Stimulated activated CD8-positive, alpha-beta memory T cell treated with anti-CD3 and anti-CD28 coated beads, Interleukin-12 subunit alpha, Interleukin-12 subunit beta, amount 100 ng/mL, for 24 hours (primary cell): ENCODE measurements around the gene INPP5B.
A peak's percentile ranks its signal among the peaks of the same experiment; 100 is the strongest.
"Not testable (repeated sequence)": the region's sequence is repeated elsewhere in the genome, so short reads cannot be mapped to it uniquely, and the experiment has no call there.

ENCODE experiments used
- DNase-seq: peaks from one replicate; pipeline ENCODE4 v3.0.0-alpha.2; 2020; ENCODE audit errors: extremely low read depth

The INPP5B gene

GRCh38 chr1:37946703-37947360, at the start of gene INPP5B:
Gene INPP5B (minus strand): TSS chr1:37947053. CDS start chr1:37946308, 745 bp downstream.
- DNase-seq = peak; percentile 40

DNA sequence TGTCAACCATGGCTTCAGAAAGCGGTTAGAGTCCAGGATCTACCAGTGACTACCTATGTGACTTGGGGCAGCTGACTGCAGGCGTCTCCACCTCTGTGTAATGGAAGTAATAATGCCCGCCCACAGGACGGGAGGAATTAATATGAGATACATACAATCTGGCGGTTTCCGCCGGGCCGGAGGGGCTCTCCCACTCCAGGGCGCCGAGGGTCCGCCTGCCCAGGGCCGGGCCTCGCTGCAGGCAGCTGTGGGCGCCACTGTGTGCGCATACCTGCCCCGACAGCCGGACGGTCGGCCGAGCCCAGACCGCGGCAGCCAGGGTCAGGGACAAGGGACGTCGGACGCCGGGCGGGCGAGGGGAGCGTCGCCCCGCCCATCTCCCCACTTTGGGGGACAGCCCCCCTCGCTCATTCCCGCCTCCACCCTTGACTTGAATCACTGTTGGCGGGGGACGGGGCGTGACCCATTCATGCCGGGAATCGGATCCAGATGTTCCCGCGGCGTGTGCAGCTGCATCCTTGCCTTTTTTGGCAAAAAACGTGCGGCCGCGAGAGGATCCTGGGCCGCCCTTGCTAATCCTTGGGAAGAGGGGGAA, 49.0 kb upstream of the INPP5B start:
- DNase-seq = no peak

DNA sequence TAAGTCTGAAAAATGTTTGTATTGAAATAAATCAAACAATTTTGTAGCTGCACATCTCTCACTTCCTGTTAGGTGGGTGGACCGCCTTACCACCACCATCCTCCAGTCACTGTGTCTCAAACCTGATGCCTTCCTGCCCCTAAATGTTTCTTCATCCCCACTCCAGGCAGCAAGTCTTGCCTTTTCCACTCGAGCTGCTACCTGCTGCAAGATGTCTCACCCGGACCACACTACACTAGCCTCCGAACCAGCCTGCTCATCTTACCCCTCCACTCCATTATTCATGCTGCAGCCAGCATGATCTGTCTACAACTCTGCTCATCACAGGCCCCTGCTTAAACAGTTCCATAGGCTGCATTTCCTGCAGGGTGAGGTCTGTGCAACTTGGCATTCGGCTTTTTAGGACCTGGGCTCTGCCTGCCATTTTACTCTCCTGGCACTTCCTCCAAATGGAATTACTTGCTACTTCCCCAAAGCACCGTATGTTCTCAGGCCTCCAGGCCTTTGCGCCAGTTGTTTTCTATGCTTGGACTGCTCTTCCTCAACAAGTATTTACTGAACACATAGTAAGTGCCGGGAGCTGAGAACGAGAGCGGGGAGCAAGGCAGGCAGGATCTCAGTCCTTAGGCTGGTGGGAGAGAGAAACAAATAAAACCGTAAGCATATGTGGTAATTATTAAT, 48.2 kb upstream of the INPP5B start:
- DNase-seq = no peak

DNA sequence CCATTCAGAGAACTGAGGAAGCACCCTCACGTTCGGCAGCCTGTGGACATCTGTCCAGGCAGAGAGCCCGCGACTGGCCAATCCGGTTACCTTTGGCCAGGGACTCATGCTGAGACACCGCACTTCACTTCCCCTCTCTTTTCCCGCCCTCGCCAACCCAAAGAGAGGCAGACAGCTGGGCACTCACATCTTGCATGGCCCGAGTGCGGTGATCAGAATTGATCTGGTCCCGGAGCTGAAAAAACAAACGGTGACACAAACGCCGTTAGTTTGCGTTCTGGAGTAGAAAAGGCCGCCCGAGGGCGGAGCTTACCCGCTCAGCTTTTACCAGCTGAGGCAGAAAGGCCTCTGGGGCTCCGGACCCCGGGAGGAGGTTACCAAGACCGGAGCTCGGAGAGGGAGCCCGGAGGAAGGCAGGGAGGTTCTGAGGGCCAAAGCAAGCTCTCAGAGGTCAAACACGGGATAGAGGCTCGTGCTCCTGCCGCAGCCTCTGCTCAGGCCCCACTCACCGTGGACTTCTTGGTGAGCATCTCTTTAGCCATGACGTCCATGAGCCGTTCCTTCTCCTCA, 42.6 kb upstream of the INPP5B start:
- no peak for DNase-seq

- DNase-seq = no peak
These were observed 40.8 kb upstream of the INPP5B start for GRCh38 chr1:37987679-37988078.

GRCh38 chr1:37983546-37983945, 36.7 kb upstream of the INPP5B start:
- DNase-seq = no peak

GRCh38 chr1:37978541-37978940, 31.7 kb upstream of the INPP5B start:
- DNase-seq = no peak

- not testable (repeated sequence) for DNase-seq
These were observed 28.2 kb upstream of the INPP5B start for GRCh38 chr1:37975083-37975482.

DNA sequence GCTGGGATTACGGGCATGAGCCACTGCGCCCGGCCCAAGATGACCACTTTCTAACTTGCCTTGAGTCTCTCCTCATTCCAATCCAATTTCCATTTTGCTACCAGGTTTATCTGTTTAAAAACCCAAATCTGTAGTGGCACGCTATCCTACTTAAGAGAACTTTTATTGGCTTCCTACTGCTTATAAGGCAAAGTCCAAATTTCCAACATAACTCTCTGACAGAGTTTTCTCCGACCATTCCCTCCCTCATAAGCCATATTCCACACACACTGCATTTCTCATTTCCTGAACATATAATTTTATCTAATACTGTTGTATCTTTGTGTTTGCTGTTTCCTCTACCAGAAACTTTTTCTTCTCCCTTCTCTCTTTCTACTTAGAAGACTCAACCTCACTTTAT, 27.7 kb upstream of the INPP5B start:
- DNase-seq = no peak

- not testable (repeated sequence) for DNase-seq
These were observed 26.8 kb upstream of the INPP5B start for GRCh38 chr1:37973684-37974083.

DNA sequence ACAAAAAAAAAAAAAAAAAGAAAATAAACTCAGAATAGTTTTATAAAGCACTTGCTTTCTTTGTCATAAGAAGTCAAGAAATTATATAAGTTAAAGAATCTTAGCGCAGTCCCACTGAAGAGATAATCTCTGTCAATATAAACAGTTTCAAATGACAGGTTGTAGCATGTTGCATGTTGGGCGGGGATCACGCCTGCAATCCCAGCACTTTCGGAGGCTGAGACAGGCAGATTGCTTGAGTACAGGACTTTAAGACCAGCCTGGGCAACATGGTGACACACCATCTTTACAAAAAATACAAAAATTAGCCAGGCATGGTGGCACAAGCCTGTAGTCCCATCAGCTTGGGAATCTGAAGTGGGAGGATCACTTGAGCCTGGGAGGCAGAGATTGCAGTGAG, 18.4 kb upstream of the INPP5B start:
- DNase-seq = no peak

- DNase-seq = not testable (repeated sequence)
These were observed 17.3 kb upstream of the INPP5B start for GRCh38 chr1:37964106-37964505.

DNA sequence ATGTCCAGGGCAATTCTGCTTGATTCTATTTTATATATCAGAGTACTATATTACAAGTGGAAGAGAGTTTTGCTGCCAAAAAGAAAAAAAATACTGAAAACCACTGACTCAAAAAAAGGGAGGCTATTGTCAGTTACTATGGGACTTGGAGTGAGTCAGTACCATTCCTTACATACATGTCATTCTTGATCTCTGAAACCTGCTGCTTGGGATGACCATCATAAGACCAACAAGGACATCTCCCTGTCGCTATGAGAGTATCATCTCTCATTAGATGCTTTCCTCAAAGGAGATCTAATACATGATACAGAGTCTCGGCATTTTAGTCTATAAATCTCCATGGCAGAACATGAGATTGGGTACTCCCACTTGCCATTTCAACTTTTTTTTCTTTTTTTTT, 11.8 kb upstream of the INPP5B start:
- no peak for DNase-seq

DNA sequence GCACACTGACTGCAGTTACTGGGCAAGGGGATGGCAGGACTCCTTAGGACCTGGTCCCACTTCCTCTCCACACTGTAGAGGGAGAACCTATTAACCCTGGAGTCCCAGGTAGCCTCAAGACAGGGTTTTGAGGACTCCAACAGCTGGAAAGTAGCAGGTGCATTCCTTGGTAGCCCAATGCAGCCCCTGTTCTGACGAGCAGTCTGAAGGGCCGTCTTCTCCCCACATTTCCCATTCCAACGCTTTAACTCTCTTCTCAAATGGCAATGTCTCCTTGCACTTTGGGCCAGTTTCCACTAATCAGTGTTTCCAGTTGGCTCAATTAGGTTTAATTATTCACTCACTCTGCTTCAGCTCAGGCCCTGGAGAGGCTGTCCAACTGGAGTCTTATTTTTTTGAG, 8.8 kb upstream of the INPP5B start:
- DNase-seq = no peak

DNA sequence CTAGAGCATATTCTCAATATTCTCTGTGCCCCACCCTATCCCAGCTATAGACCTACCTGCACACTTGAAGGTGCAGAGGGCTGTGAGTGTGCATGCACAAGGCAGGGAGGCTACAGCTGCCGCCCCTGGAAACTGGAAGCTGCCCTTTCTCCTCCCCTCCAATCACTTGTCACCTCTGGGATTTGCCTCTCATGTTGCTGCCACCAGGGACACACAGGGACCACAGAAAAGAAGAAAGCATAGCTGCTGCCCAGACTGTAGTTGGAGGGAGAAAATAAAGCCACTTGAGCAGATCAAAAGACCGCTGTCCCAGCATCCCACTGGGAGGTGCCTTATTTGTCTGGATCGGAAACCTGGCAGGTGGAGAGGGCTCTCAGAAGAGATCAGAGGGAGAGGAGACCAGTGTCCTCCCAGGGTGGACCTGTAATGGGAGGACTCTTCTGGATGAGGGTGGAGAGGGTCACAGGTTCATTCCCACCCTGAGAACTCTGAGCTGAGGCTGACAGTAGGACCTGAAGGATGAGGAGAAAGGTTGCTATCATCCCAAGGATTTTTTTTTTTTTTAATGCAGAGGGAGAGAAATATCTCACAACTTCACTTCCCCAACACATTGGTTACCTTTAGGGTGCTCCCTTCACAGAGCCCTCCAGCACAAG, 7.6 kb upstream of the INPP5B start:
- no peak for DNase-seq

DNA sequence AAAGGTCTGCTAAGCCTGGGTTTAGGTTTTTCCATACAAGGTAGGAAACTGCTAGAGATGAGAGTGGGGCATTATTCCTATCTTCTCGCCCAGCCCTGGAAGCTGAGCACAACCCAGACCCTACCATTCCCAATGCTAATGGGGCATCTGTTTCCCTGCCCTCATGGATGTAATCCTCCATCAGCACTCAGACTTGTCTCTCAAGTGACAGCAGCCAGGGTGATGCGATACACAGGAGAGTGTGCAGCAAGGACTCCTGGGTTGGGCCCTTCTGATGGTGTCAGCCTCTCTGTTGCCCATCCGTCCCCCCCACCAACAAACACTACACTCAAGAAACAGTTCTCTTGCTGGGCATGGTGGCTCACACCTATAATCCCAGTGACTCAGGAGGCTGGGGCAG, 5.9 kb upstream of the INPP5B start:
- no peak for DNase-seq

GRCh38 chr1:37951783-37952624, 5.2 kb upstream of the INPP5B start:
- no peak for DNase-seq

GRCh38 chr1:37951041-37951782, 4.4 kb upstream of the INPP5B start:
- DNase-seq = no peak

- DNase-seq = no peak
These were observed 2.8 kb upstream of the INPP5B start for GRCh38 chr1:37949524-37950152.

DNA sequence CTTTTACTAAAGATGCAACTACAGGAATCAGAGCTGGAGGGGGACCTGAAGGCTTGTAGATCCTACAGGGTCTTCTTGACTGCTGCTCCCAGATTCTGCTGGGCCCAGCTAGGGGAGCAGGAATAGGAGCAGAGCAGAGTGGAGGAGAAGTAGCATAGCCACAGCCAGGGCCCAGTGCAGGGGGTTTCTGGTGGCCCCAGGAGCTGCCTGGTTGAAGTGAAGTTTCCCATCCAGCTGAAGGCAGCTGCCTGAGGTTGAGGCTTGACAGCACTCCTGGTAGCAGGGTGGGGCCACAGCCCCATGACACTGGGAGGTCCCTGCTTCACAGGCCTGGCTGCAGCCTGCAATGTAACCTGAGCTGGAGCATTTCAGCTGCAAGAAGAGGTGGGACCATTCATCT, 2.0 kb upstream of the INPP5B start:
- DNase-seq = no peak
